KMS-11 (cell line): Measurements from ENCODE around the gene DBX2.

ENCODE experiments used
- H2AFZ ChIP-seq: fragments of 200-600 bp; sonication (generic); 2 replicates; pipeline ENCODE4 v1.6.1; 2016; ENCODE audit warnings: antibody characterized with exemption, mixed run types, low read depth
- H3K27ac ChIP-seq: fragments of 200-600 bp; sonication (generic); 2 replicates; pipeline ENCODE4 v1.6.1; 2016; ENCODE audit warnings: mild to moderate bottlenecking, mixed run types
- H3K27me3 ChIP-seq: fragments of 200-600 bp; sonication (generic); 2 replicates; pipeline ENCODE4 v1.6.1; 2017; ENCODE audit warnings: mild to moderate bottlenecking, low read depth, mixed run types, moderate library complexity; ENCODE audit not compliant: insufficient read depth
- H3K36me3 ChIP-seq: fragments of 200-600 bp; sonication (generic); 2 replicates; pipeline ENCODE4 v1.6.1; 2017; ENCODE audit warnings: mild to moderate bottlenecking, mixed run types; ENCODE audit not compliant: insufficient read depth
- H3K4me1 ChIP-seq: fragments of 200-600 bp; sonication (generic); 2 replicates; pipeline ENCODE4 v1.6.1; 2016; ENCODE audit warnings: mild to moderate bottlenecking, low read depth, mixed run types; ENCODE audit not compliant: poor library complexity, severe bottlenecking
- H3K4me2 ChIP-seq: fragments of 200-600 bp; sonication (generic); 2 replicates; pipeline ENCODE4 v1.7.0; 2016; ENCODE audit warnings: mild to moderate bottlenecking, mixed run types
- H3K4me3 ChIP-seq: fragments of 200-600 bp; sonication (generic); IDR thresholded peaks from 2 replicates; pipeline ENCODE4 v1.6.1; 2017; ENCODE audit warnings: low read depth, low read length, mixed read lengths; ENCODE audit not compliant: insufficient read depth
- H3K79me2 ChIP-seq: fragments of 200-600 bp; sonication (generic); 2 replicates; pipeline ENCODE4 v1.6.1; 2016; ENCODE audit warnings: low read depth, mixed run types; ENCODE audit not compliant: insufficient read depth
- H3K9ac ChIP-seq: fragments of 200-600 bp; sonication (generic); 2 replicates; pipeline ENCODE4 v1.6.1; 2016; ENCODE audit warnings: mild to moderate bottlenecking, mixed run types
- H4K20me1 ChIP-seq: fragments of 200-600 bp; sonication (generic); 2 replicates; pipeline ENCODE4 v1.6.1; 2016; ENCODE audit warnings: mild to moderate bottlenecking, mixed run types; ENCODE audit not compliant: insufficient read depth
- CTCF ChIP-seq: fragments of 200-600 bp; sonication (generic); conservative IDR thresholded peaks from 2 replicates; pipeline ENCODE4 v1.6.1; 2017; ENCODE audit warnings: low read depth, mild to moderate bottlenecking, antibody characterized with exemption, low read length, moderate library complexity, mixed read lengths

The DBX2 gene

GRCh38 chr12:45034861-45035265 is 16.0 kb downstream of the DBX2 start:
- no peaks in the 10 kb centered on the region for H3K27me3 ChIP-seq
- no peak overlapping the region for H2AFZ ChIP-seq

GRCh38 chr12:45017916-45018315 is 33.0 kb downstream of the DBX2 start:
- H3K4me2 ChIP-seq = no peak overlapping the region
- no peak overlapping the region for H3K9ac ChIP-seq
- no peaks in the 10 kb centered on the region for H3K79me2 ChIP-seq
- H3K36me3 ChIP-seq = no peaks in the 10 kb centered on the region
- H3K4me1 ChIP-seq = no peaks in the 10 kb centered on the region
- H3K27me3 ChIP-seq = no peaks in the 10 kb centered on the region
- H4K20me1 ChIP-seq = no peaks in the 10 kb centered on the region
- H3K27ac ChIP-seq = no peak overlapping the region
- TF ChIP-seq CTCF = no peak
- no peak overlapping the region for H2AFZ ChIP-seq
- no peak overlapping the region for H3K4me3 ChIP-seq

More at GRCh38 chr12:45034861-45035265, 16.0 kb downstream of the DBX2 start:
- no peak overlapping the region for H3K9ac ChIP-seq
- no peaks in the 10 kb centered on the region for H3K36me3 ChIP-seq
- H3K4me2 ChIP-seq = no peak overlapping the region
- no peak overlapping the region for H3K4me3 ChIP-seq
- no peaks in the 10 kb centered on the region for H4K20me1 ChIP-seq
- H3K27ac ChIP-seq = no peak overlapping the region
- TF ChIP-seq CTCF = no peak
- no peaks in the 10 kb centered on the region for H3K79me2 ChIP-seq
- no peaks in the 10 kb centered on the region for H3K4me1 ChIP-seq

- H4K20me1 ChIP-seq = no peaks in the 10 kb centered on the region
- no peak for TF ChIP-seq CTCF
- H3K36me3 ChIP-seq = no peaks in the 10 kb centered on the region
- no peaks in the 10 kb centered on the region for H3K79me2 ChIP-seq
- H3K9ac ChIP-seq = no peak overlapping the region
- no peak overlapping the region for H3K4me3 ChIP-seq
- H3K27me3 ChIP-seq = no peaks in the 10 kb centered on the region
- no peaks in the 10 kb centered on the region for H3K4me1 ChIP-seq
- H3K4me2 ChIP-seq = no peak overlapping the region
- H2AFZ ChIP-seq = no peak overlapping the region
- no peak overlapping the region for H3K27ac ChIP-seq
Observed at GRCh38 chr12:45014396-45014795, 36.5 kb downstream of the DBX2 start.

- Histone ChIP-seq H3K4me2 (no peak overlapping the region), H3K4me1 (no peaks in the 10 kb centered on the region), H3K27ac (no peak overlapping the region), H4K20me1 (no peaks in the 10 kb centered on the region), H2AFZ (no peak overlapping the region), H3K27me3 (no peaks in the 10 kb centered on the region), H3K36me3 (no peaks in the 10 kb centered on the region), H3K79me2 (no peaks in the 10 kb centered on the region), H3K4me3 (no peak overlapping the region), H3K9ac (no peak overlapping the region)
- TF ChIP-seq CTCF = no peak
Observed at GRCh38 chr12:45012749-45013148, 38.1 kb downstream of the DBX2 start.
